ENCODE results near the gene DHDH.

- TF ChIP-seq CTCF (IDR thresholded peaks at IDR 0.05) (no peak), POLR2A (IDR thresholded peaks at IDR 0.05) (no peak)
Observed at GRCh38 chr19:48962849-48963165, 29.3 kb downstream of the DHDH start.

Data from heart left ventricle (tissue), 13 donors.